GM15510 (cell line): ENCODE data around the gene SLC2A11.
A peak's percentile ranks its signal among the peaks of the same experiment; 100 is the strongest.

Experiments used
- POLR2A ChIP-seq: IDR thresholded peaks from 3 replicates; pipeline ENCODE4 v1.6.1; 2011; ENCODE audit warnings: borderline replicate concordance; ENCODE audit not compliant: insufficient read length; ENCODE audit errors: extremely low read depth

Gene SLC2A11

GRCh38 chr22:23836692-23837495 is 20.8 kb upstream of the SLC2A11 start:
- TF ChIP-seq POLR2A = no peak

GRCh38 chr22:23837496-23837859 is 20.2 kb upstream of the SLC2A11 start:
- no peak for TF ChIP-seq POLR2A

- no peak for TF ChIP-seq POLR2A
Measured at GRCh38 chr22:23837911-23838680, 19.6 kb upstream of the SLC2A11 start.

GRCh38 chr22:23838681-23839468 is 18.8 kb upstream of the SLC2A11 start, which contains the start of gene DERL3:
Gene DERL3 (minus strand): TSS chr22:23839006. CDS start chr22:23838987, 19 bp downstream.
- peak; percentile 27 for TF ChIP-seq POLR2A

GRCh38 chr22:23840026-23840425 is 17.6 kb upstream of the SLC2A11 start:
- no peak for TF ChIP-seq POLR2A

GRCh38 chr22:23841292-23841691 is 16.4 kb upstream of the SLC2A11 start:
- TF ChIP-seq POLR2A = no peak

- no peak for TF ChIP-seq POLR2A
Measured at GRCh38 chr22:23841736-23842445, 15.8 kb upstream of the SLC2A11 start.

- TF ChIP-seq POLR2A = no peak
Measured at GRCh38 chr22:23842599-23842998, 15.1 kb upstream of the SLC2A11 start.

GRCh38 chr22:23844739-23845202 is 12.9 kb upstream of the SLC2A11 start:
- TF ChIP-seq POLR2A = no peak

- TF ChIP-seq POLR2A = no peak
Measured at GRCh38 chr22:23845265-23846080, 12.2 kb upstream of the SLC2A11 start.

GRCh38 chr22:23846081-23846469 is 11.6 kb upstream of the SLC2A11 start:
- no peak for TF ChIP-seq POLR2A

GRCh38 chr22:23847310-23847920 is 10.3 kb upstream of the SLC2A11 start:
- TF ChIP-seq POLR2A = no peak

- no peak for TF ChIP-seq POLR2A
Measured at GRCh38 chr22:23847991-23848864, 9.4 kb upstream of the SLC2A11 start.
